Right lung (tissue), 10 donors: Measurements from ENCODE around the gene LHB. TPM values are rescaled to one million over a fixed set of nuclear protein-coding genes. Genes with fewer than 3 reads are reported as not detected.
A peak's percentile ranks its signal among the peaks of the same experiment; 100 is the strongest.
"Not testable (repeated sequence)": the region's sequence is repeated elsewhere in the genome, so short reads cannot be mapped to it uniquely, and the experiment has no call there.

Experiments
- DNase-seq, 2 donors: peaks; one replicate each; pipeline ENCODE4 v3.0.0-alpha.2; 2013
- long read RNA-seq, 8 donors: transcript quantifications; one replicate each; lab custom pipeline, GENCODE V29; 2026
- polyA plus RNA-seq, 5 donors: library from polyadenylated mRNA; unstranded; fragments of 120-200 nt; gene quantifications; one replicate each; pipeline versions ENCODE4 v1.2.1 to v1.2.3, GENCODE V29; 2013; ENCODE audit warnings: inconsistent platforms in 1 of 5, low replicate concordance in 1 of 5; ENCODE audit not compliant: insufficient read length in 5 of 5, insufficient read depth in 1 of 5

Gene LHB
- polyA plus RNA-seq = under 1 TPM in 1 of 5 donors, not detected in 4; 0.23 TPM
- long read RNA-seq, donor 1 = 0 reads
- long read RNA-seq, donor 2 = 0 reads
- long read RNA-seq, donor 3 = 0 reads
- long read RNA-seq, donor 4 = 0 reads
- long read RNA-seq, donor 5 = 0 reads
- long read RNA-seq, donor 6 = 0 reads
- long read RNA-seq, donor 7 = 0 reads
- long read RNA-seq, donor 8 = 0 reads

GRCh38 chr19:49017041-49017665 is at the start of gene LHB:
TSS of gene LHB (minus strand) at chr19:49017091. CDS start at chr19:49017081, 10 bp downstream.
- DNase-seq = no peak

- no peak for DNase-seq
Observed at GRCh38 chr19:49065905-49066512, 49.1 kb upstream of the LHB start.

- peak in 1 of 2 donors; percentile 17 for DNase-seq
Observed at GRCh38 chr19:49064768-49065611, 48.1 kb upstream of the LHB start, which contains the start of gene NTF4. TSS of gene NTF4 (minus strand) at chr19:49064818. CDS start at chr19:49061997, 2,821 bp downstream.

DNA sequence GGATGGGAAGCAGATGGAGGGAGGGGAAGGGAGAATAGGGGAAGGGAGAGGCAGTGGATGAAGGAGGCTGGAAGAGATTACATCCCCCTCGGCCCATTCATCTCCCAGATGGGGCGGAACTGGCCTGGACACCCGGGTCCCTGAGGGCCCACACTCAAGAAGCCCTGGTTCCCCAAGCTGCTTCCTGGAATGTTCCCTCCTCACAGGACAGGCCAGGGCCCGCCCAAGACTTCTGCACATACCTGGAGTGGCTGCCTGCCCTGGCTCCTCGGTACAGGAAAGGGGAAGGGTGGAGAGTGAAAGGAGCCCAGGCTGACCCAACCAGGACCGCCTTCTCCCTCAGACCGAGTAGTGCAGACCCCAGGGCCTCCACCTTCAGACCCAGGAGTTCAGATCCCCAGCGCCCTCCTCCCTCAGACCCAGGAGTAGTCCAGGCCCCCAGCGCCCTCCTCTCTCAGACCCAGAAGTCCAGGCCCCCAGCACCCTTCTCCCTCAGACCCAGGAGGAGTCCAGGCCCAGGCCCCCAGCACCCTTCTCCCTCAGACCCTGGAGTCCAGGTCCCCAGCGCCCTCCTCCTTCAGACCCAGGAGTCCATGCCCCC is 47.2 kb upstream of the LHB start:
- DNase-seq = no peak

- no peak for DNase-seq
Observed at GRCh38 chr19:49061445-49061844, 44.6 kb upstream of the LHB start.

DNA sequence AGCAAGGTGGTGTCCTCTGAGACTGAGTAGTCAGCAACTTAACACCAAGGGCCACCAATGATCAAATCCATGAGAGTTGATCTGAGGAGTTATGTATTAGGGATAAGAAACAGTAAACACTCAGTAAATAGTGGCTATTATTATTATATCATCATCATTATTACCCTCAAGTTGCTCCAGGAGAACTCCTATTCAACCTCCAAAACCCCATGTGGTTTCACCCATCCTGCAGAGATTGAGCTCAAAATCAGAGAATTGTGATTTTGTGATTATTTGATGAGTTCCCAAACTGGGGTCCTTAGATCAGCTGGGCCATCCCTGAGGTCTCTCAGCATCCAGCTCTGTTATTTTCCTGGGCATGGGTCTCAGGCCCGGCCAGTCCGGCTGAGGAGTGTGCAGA is 44.1 kb upstream of the LHB start:
- no peak for DNase-seq

- no peak for DNase-seq
Observed at GRCh38 chr19:49059053-49059452, 42.2 kb upstream of the LHB start.

- no peak for DNase-seq
Observed at GRCh38 chr19:49058562-49058961, 41.7 kb upstream of the LHB start.

GRCh38 chr19:49057636-49058234 is 40.8 kb upstream of the LHB start, which contains the start of gene CGB7:
TSS of gene CGB7 (minus strand) at chr19:49057749. CDS start at chr19:49055375, 2,374 bp downstream.
- DNase-seq = peak in 1 of 2 donors; percentile 34

DNA sequence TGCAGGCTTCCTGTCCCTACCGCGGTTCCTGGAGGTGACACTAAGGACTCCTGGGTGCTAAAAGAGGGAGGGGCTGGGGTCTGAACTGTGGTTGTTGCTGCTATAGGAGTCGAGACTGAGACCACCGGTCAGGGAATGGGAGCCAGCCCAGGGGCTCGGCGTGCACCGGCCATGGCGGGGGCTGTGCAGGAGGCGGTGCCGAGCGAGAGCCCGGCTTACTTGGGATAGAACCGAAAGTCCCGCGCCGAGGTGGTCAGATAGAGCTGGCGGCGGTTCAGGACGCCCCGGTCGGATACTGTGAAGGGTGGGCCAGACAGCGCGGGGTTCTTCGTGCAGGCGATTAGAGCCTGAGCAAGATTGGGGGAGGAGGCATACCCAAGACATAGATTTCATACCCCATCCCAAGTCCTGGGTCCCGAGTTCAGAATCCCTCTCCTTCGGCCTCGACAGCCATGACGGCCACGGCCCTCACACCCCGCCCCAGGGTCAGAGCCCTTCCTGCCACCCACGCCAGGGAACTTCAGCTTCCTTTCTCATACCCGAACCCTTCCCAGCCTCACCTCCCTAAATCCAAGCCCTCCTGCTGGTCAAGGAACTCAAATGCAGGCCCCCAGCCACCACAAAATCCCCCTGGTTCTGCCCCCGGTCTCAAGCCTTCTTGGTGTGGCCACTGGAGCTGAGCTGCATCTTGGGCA is 40.2 kb upstream of the LHB start:
- not testable (repeated sequence) for DNase-seq

DNA sequence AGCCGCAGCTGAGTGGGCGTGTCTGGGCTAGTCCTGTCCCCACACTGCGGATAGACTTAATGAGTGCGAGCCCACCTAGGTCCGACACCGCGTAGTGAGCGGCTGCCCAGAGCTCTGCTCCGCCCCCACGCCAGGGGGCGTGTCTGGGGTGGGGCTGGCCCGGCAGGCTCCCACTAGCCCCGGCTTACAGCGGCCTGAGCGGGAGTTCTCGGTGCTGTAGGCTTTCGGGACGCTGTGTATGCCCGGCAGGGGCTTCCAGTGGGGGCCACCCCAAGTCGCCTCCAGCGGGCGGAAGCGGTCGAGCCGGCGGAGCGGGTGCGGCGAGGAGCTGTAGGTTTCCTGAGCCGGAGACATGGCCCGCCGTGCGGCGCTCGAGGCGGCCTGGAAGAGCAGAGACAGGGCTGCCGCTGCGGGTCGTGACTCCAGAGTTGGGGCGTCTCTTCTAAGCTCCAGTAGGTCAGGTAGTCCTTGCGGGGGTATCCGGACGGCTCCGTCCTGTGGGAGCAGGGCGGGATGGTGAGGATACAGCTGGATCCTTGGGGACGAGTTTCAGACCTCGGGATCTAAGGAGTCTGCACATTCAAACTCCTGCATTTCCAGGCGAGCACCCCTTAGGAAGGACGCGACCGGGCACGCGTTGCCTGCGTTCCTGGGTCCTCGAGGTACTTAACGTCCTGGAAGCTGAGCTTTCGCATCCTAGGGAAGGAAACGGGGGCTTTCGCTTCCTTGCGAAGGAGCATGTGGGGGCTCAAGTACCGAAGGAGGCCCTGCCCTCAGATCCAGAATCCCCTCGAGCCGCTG is 39.4 kb upstream of the LHB start:
- DNase-seq = peak in 1 of 2 donors; percentile 26

DNA sequence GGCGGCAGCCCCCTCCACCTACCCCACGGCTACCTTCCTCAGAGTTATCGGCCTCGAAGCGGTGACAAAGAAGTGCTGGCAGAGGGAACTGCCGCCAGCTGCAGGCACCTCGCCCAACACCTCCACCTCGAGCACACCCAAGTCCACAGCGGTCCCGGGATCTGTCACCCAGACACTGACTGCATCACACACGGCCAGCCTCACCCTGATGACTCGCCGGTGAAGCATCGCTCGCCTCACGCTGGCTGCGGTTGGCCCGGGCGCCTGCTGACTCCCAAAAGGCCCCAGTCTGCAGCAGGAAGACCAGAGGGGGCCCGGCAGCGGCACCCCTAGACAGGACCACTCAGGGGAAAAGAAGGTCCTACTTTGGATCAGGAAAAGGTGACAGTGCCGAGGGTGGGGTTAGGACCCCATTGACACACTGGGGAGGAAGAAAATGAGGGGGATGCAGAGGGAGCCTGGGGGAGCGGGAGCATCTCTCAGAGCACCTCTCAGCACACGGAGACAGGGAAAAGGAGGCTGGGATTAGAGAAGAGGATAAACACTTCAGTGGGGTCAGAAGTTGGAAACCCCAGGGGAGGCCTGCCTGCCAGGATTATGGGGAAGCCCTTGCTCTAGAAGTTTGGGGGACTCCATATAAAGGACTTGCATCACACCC is 33.6 kb upstream of the LHB start:
- not testable (repeated sequence) for DNase-seq

- DNase-seq = not testable (repeated sequence)
Observed at GRCh38 chr19:49049834-49050233, 32.9 kb upstream of the LHB start.

- DNase-seq = not testable (repeated sequence)
Observed at GRCh38 chr19:49049011-49049410, 32.1 kb upstream of the LHB start, which contains the start of gene CGB8. TSS of gene CGB8 (minus strand) at chr19:49049111. CDS start at chr19:49048739, 372 bp downstream.

- DNase-seq = not testable (repeated sequence)
Observed at GRCh38 chr19:49043548-49043947, 26.7 kb upstream of the LHB start, which contains the start of gene CGB5. TSS of gene CGB5 (plus strand) at chr19:49043848. CDS start at chr19:49044210, 362 bp downstream.

DNA sequence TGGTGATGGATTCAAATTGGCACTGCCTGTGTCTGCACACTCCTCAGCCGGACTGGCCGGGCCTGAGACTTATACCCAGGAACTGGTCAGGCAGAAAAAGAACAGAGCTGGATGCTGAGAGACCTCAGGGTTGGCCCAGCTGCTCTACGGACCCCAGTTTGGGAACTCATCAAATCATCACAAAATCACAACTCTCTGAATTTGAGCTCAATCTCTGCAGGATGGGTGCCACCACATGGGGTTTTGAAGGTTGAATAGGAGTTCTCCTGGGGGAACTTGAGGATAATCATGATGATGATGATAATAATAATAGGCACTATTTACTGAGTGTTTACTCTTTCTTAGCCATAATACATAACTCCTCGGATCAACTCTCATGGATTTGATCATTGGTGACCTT is 25.8 kb upstream of the LHB start:
- not testable (repeated sequence) for DNase-seq

GRCh38 chr19:49042177-49042576 is 25.3 kb upstream of the LHB start:
- DNase-seq = no peak

DNA sequence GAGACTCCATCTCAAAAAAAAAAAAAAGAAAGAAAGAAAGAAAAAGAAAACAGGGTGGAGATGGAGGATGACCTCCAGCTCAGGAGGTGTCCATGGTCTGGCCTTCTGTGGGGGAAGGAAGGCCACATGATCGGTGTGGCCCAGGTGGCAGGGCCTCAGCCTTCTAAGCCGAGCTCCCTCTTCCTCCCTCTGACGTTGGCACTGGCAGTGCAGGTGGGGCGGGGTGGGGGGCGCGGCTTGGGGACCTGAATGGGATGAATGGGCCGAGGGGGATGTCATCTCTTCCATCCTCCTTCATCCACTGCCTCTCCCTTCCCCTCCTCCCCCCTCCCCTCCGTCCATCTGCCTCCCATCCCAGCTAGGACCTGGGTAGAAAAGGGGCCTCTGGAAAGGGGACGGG is 22.8 kb upstream of the LHB start:
- not testable (repeated sequence) for DNase-seq
